ENCODE data around the gene ZNF862. TPM values are rescaled to one million over a fixed set of nuclear protein-coding genes. Genes with fewer than 3 reads are reported as not detected.
"Not testable (repeated sequence)": the region's sequence is repeated elsewhere in the genome, so short reads cannot be mapped to it uniquely, and the experiment has no call there.

The ZNF862 gene
- total and polyA plus RNA-seq, 8 donors: 2.4 to 13.4 (median 7.3) TPM

DNA sequence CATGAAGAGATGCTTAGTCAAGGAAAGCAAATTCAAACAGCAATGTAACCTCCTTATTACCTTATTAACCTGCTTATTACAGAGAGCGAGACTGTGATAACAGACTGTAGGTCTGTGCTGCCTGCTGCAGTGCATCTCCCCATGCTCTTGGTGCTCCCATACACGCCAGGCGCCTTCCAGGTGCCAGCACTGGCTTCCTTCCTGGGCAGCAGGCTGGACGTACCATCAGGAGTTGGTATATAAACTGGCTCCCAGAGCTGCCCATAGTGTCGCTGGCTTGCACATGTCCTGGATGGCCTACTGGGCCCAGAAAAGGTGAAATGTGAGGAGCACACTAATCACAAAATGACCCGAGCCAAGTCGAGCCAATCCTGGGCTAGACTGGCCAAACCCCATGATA lies 49.1 kb downstream of the ZNF862 start:
- no peak for DNase-seq
- intact Hi-C loops (cut with DNase I; ENCODE audit: low total_unique reads): no loop called here
- H3K4me3 ChIP-seq: no peak overlapping the region
- peaks cover 11 to 29% (median 21%) of the 10 kb centered on the region in 4 donors for H3K4me1 ChIP-seq
- TF ChIP-seq POLR2A (IDR thresholded peaks at IDR 0.05) (no peak), EP300 (IDR thresholded peaks at IDR 0.05) (no peak), POLR2AphosphoS5 (IDR thresholded peaks at IDR 0.05) (no peak)
- TF ChIP-seq, protein P1, sequence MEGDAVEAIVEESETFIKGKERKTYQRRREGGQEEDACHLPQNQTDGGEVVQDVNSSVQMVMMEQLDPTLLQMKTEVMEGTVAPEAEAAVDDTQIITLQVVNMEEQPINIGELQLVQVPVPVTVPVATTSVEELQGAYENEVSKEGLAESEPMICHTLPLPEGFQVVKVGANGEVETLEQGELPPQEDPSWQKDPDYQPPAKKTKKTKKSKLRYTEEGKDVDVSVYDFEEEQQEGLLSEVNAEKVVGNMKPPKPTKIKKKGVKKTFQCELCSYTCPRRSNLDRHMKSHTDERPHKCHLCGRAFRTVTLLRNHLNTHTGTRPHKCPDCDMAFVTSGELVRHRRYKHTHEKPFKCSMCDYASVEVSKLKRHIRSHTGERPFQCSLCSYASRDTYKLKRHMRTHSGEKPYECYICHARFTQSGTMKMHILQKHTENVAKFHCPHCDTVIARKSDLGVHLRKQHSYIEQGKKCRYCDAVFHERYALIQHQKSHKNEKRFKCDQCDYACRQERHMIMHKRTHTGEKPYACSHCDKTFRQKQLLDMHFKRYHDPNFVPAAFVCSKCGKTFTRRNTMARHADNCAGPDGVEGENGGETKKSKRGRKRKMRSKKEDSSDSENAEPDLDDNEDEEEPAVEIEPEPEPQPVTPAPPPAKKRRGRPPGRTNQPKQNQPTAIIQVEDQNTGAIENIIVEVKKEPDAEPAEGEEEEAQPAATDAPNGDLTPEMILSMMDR (IDR thresholded peaks at IDR 0.05): no peak
- H3K36me3 ChIP-seq: no peaks in the 10 kb centered on the region
- no peaks in the 10 kb centered on the region for H3K27me3 ChIP-seq
- no peak overlapping the region for H3K27ac ChIP-seq
- 94 to 100% (median 95%) methylated on average over 7 of the region's 7 CpGs for WGBS, 5 donors
- H3K9me3 ChIP-seq: no peaks in the 10 kb centered on the region

DNA sequence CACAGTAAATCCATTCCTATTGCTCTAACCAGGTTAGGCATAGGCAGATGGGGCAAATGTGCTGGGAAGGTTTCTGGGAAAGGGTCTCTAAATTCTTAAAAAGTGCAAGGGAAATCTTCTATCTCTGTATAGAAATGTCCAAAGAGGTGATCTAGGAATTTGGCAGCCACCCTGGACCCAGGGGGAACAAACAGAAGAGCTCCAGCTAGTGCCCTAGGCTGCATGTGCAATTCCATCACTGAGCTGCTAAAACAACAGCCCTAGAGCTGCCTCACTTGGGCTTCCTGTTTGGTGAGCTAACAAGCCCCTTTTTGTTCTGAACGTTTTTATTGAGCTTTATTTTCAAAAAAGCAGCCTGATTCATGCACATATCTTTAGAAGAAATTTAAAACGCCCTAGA lies 52.5 kb downstream of the ZNF862 start:
- H3K36me3 ChIP-seq; H3K27me3 ChIP-seq; intact Hi-C loops (cut with DNase I; ENCODE audit: low total_unique reads); H3K9me3 ChIP-seq; H3K4me1 ChIP-seq; H3K27ac ChIP-seq; H3K4me3 ChIP-seq; DNase-seq: not testable (repeated sequence)
- WGBS, 5 donors: 21 to 65% (median 43%) methylated on average over 2 of the region's 2 CpGs

DNA sequence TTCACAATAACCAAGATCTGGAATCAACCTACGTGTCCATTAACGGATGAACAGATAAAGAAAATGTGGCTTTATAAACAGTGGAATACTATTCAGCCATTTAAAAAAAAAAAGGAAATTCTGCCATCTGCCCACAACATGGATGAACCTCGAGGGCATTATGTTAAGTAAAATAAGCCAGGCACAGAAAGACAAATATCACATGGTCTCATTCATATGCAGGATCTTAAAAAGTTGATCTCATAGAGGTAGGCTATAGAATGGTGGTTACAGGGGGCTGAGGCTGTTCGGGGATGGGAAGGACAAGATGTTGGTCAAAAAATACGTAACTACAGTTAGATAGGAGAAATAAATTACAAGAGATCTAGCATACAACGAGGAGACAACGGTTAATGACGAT lies 56.8 kb downstream of the ZNF862 start:
- H3K4me1 ChIP-seq; intact Hi-C loops (cut with DNase I; ENCODE audit: low total_unique reads): not testable (repeated sequence)
- WGBS, 5 donors: 62 to 73% (median 68%) methylated on average over 8 of the region's 8 CpGs

DNA sequence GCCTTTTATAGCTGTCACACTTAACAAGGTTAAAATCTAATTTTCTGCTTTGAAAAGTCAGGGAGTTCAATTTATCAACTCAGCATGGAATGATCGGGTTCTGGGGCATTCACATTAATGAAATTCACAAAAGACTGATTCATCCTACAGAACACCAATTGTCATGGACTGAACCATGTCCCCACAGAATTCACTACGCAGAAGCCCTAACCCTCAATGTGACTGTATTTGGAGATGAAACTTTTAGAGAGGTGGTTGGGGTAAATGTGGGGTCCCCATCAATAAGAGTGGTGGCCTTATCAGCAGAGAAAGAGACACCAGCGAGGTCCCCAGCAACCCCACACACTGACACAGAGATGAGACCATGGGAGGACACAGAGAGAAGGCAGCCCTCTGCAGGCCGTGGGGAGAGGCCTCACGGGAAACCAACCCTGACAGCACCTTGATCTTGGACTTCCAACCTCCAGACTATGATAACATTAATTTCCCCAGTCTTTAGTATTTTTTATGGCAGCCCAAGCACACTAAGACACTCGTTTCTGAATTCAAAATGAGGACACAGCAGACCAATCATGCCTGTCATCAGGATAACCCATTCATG lies 69.7 kb downstream of the ZNF862 start:
- H3K4me1 ChIP-seq; H3K27me3 ChIP-seq; intact Hi-C loops (cut with DNase I; ENCODE audit: low total_unique reads); H3K9me3 ChIP-seq; H3K36me3 ChIP-seq; H3K4me3 ChIP-seq; H3K27ac ChIP-seq; DNase-seq: not testable (repeated sequence)
- WGBS, 5 donors: 67 to 75% (median 72%) methylated on average over 4 to 5 of the region's 6 CpGs

More for the DNA sequence above, 56.8 kb downstream of the ZNF862 start:
- H3K4me3 ChIP-seq, H3K27ac ChIP-seq, H3K36me3 ChIP-seq, H3K27me3 ChIP-seq, DNase-seq, H3K9me3 ChIP-seq: not testable (repeated sequence)

DNA sequence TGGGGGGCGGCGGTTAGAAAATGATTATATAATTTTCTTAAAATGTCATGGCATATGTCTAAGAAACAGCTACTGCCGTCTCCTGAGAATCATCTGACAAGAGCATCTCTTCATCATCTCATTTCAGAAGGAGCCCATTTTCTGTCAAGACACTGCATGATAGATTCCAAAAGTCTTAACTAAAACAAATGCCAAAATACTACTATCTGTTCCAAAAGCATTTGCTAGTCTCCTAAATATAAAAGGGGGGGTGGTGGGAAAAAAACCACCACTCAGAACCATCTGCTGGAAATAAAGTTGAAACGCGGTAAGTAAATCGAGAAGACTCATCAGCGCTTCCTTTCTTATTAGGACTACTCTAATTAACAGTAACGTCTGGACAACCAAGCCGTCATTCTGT lies 72.0 kb downstream of the ZNF862 start:
- H3K4me1 ChIP-seq; DNase-seq; H3K27ac ChIP-seq; H3K36me3 ChIP-seq; intact Hi-C loops (cut with DNase I; ENCODE audit: low total_unique reads); H3K4me3 ChIP-seq; H3K27me3 ChIP-seq; H3K9me3 ChIP-seq: not testable (repeated sequence)
- 75 to 92% (median 82%) methylated on average over 7 of the region's 9 CpGs for WGBS, 5 donors

DNA sequence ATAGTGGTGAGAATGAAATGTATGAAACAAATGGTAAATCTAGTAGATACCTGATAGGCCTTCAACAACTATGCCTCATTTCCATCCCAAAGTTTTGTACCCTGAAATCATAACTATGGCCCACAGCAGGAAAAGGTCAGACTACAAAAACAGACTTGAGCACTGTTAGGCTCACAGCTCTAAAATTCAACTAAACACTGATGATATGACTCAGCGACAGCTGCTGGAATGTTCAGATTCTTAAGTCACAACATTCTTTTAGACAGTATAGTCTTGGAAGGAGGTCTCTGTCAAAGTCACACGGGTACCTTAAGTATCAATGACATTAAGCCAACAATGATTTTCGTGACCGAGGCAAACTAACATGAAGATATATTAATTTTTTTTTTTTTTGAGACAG lies 74.0 kb downstream of the ZNF862 start:
- H3K4me3 ChIP-seq; H3K4me1 ChIP-seq; H3K27me3 ChIP-seq; H3K27ac ChIP-seq; H3K9me3 ChIP-seq; intact Hi-C loops (cut with DNase I; ENCODE audit: low total_unique reads); DNase-seq; H3K36me3 ChIP-seq: not testable (repeated sequence)
- WGBS, 5 donors: 74 to 88% (median 78%) methylated on average over 1 to 2 of the region's 4 CpGs; no CpG with 5 or more reads in 1 of the 5 donors

Small RNA genes lying within 50 kb of the gene (small RNA-seq; reads per million reads assigned to genes)
- gene AC093458.1: 0 reads per million in 4 donors

Other genes starting within 250 kb of the ZNF862 start
- 10 to 100 TPM in 2 of 5 donors, 1 to 10 TPM in 2, not detected in 1; 3.1 to 14.2 (median 9.9) TPM for gene ZNF467, start 64.8 kb upstream of the ZNF862 start, total RNA-seq
- 10 to 100 TPM in 2 of 3 donors, 1 to 10 TPM in 1; 9.4 to 16.4 (median 12.2) TPM for gene ZNF467, start 64.8 kb upstream of the ZNF862 start, polyA plus RNA-seq
- 10 to 100 TPM in 3 of 5 donors, 1 to 10 TPM in 1, not detected in 1; 5.1 to 83.5 (median 12.5) TPM for gene ATP6V0E2, start 35.6 kb downstream of the ZNF862 start, total RNA-seq
- 10 to 100 TPM; 17.1 to 22.4 (median 19.4) TPM for gene ATP6V0E2, start 35.6 kb downstream of the ZNF862 start, polyA plus RNA-seq

Measured in stomach (tissue), 9 donors.